H1 (cell line): ENCODE data around the gene CDKN2AIP. TPM values are rescaled to one million over a fixed set of nuclear protein-coding genes. Genes with fewer than 3 reads are reported as not detected.

Source experiments
- CTCF ChIA-PET: fragments of 300-600 bp; sonication (Branson Sonifier 250); formaldehyde crosslinking; loops from one replicate; lab custom pipeline; 2021; ENCODE audit not compliant: partially characterized antibody; lab: Charles Lee
- POLR2A ChIA-PET: fragments of 300-600 bp; sonication (Branson Sonifier 250); formaldehyde crosslinking; loops from one replicate; lab custom pipeline; 2021; ENCODE audit warnings: inconsistent platforms; ENCODE audit not compliant: partially characterized antibody; lab: Charles Lee
- DNase-seq, 2 experiments: peaks; one replicate each; pipeline versions ENCODE4 v3.0.0 to v3.0.0-alpha.2; 2010 to 2022; ENCODE audit warnings: low spot score in 2 of 2, low read depth in 1 of 2, mixed read lengths in 1 of 2
- FAIRE-seq: peaks from 2 replicates; lab custom pipeline; 2011; peaks lifted over from hg19 to GRCh38; lab: Jason Lieb, UNC
- H2AFZ ChIP-seq: 2 replicates; pipeline ENCODE4 v1.8.1; 2012; ENCODE audit warnings: low read length, inconsistent platforms
- H2AK5ac ChIP-seq: 2 replicates; pipeline ENCODE4 v1.6.1; 2013; ENCODE audit warnings: low read depth, low read length
- H2BK120ac ChIP-seq: replicated peaks from 2 replicates; pipeline ENCODE3; 2013; ENCODE audit warnings: low read depth, low read length, inconsistent platforms
- H2BK12ac ChIP-seq: 2 replicates; pipeline ENCODE4 v1.6.1; 2013; ENCODE audit warnings: low read depth, low read length
- H2BK15ac ChIP-seq: 2 replicates; pipeline ENCODE4 v1.6.1; 2013; ENCODE audit warnings: low read length
- H2BK20ac ChIP-seq: 2 replicates; pipeline ENCODE4 v1.6.1; 2013; ENCODE audit warnings: low read length
- H2BK5ac ChIP-seq: 2 replicates; pipeline ENCODE4 v1.6.1; 2013; ENCODE audit warnings: low read depth, low read length
- H3K14ac ChIP-seq: 2 replicates; pipeline ENCODE4 v1.6.1; 2013; ENCODE audit warnings: inconsistent platforms; ENCODE audit not compliant: insufficient read length
- H3K18ac ChIP-seq: 2 replicates; pipeline ENCODE4 v1.6.1; 2013; ENCODE audit warnings: low read length; ENCODE audit errors: extremely low read depth
- H3K23ac ChIP-seq: 2 replicates; pipeline ENCODE4 v1.6.1; 2013; ENCODE audit warnings: inconsistent platforms; ENCODE audit not compliant: insufficient read length
- H3K23me2 ChIP-seq: 2 replicates; pipeline ENCODE4 v1.6.1; 2013; ENCODE audit warnings: low read depth, low read length
- H3K27ac ChIP-seq: 2 replicates; pipeline ENCODE4 v1.6.1; 2011; ENCODE audit warnings: low read depth, low read length, inconsistent platforms
- H3K27me3 ChIP-seq, 4 experiments: replicated peaks in 1 of 4; 1 replicate in 1 of 4; 2 replicates in 3 of 4; pipeline versions ENCODE4 v1.6.1 to v1.8.1; 2011 to 2013; ENCODE audit warnings: low read length in 3 of 4, mild to moderate bottlenecking in 3 of 4, inconsistent platforms in 2 of 4, mixed read lengths in 2 of 4, moderate library complexity in 1 of 4; ENCODE audit not compliant: control insufficient read depth in 3 of 4, insufficient read depth in 3 of 4; ENCODE audit errors: extremely low read depth in 1 of 4
- H3K36me3 ChIP-seq, 4 experiments: 2 replicates each; pipeline versions ENCODE4 v1.6.1 to v1.8.1; 2011 to 2013; ENCODE audit warnings: mild to moderate bottlenecking in 4 of 4, low read length in 3 of 4, moderate library complexity in 2 of 4, control low read depth in 1 of 4, inconsistent platforms in 1 of 4; ENCODE audit not compliant: insufficient read depth in 4 of 4, control insufficient read depth in 2 of 4
- H3K4ac ChIP-seq: replicated peaks from 2 replicates; pipeline ENCODE3; 2013; ENCODE audit warnings: low read length, low read depth, mixed read lengths, inconsistent platforms; ENCODE audit not compliant: insufficient read length
- H3K4me1 ChIP-seq, 4 experiments: replicated peaks in 1 of 4; 1 replicate in 1 of 4; 2 replicates in 3 of 4; pipeline versions ENCODE4 v1.6.1 to v1.8.1; 2011 to 2013; ENCODE audit warnings: low read length in 3 of 4, inconsistent platforms in 2 of 4, mixed read lengths in 1 of 4; ENCODE audit not compliant: insufficient read depth in 4 of 4, control insufficient read depth in 3 of 4
- H3K4me2 ChIP-seq, 2 experiments: 2 replicates each; pipeline versions ENCODE4 v1.6.1 to v1.8.1; 2011 to 2013; ENCODE audit warnings: low read depth in 2 of 2, low read length in 2 of 2, control low read depth in 1 of 2, inconsistent platforms in 1 of 2, mild to moderate bottlenecking in 1 of 2; ENCODE audit not compliant: insufficient read depth in 1 of 2
- H3K4me3 ChIP-seq, 4 experiments: fragments of 200-600, 300-600 bp in 1 of 4; sonication (generic), shearing (Covaris generic), sonication (Bioruptor Twin) in 1 of 4; 2 replicates each; pipeline versions ENCODE4 v1.5.1 to v1.8.1; 2011 to 2016; ENCODE audit warnings: low read length in 4 of 4, low read depth in 3 of 4, control low read depth in 2 of 4, inconsistent platforms in 2 of 4, mild to moderate bottlenecking in 2 of 4, mixed read lengths in 1 of 4, moderate library complexity in 1 of 4; ENCODE audit not compliant: insufficient read depth in 2 of 4; ENCODE audit errors: extremely low read depth in 1 of 4
- H3K56ac ChIP-seq: replicated peaks from 2 replicates; pipeline ENCODE3; 2013; ENCODE audit warnings: low read depth, mild to moderate bottlenecking, mixed read lengths, low read length, inconsistent platforms; ENCODE audit not compliant: insufficient read length
- H3K79me1 ChIP-seq: 2 replicates; pipeline ENCODE4 v1.6.1; 2013; ENCODE audit warnings: low read depth, low read length, control low read depth
- H3K79me2 ChIP-seq, 2 experiments: 2 replicates each; pipeline versions ENCODE4 v1.6.1 to v1.8.1; 2012 to 2013; ENCODE audit warnings: low read length in 2 of 2, mild to moderate bottlenecking in 2 of 2, inconsistent platforms in 1 of 2; ENCODE audit not compliant: insufficient read depth in 2 of 2, control insufficient read depth in 1 of 2
- H3K9ac ChIP-seq, 4 experiments: replicated peaks in 1 of 4; 1 replicate in 1 of 4; 2 replicates in 3 of 4; pipeline versions ENCODE4 v1.6.1 to v1.8.1; 2011 to 2013; ENCODE audit warnings: low read depth in 3 of 4, low read length in 3 of 4, control low read depth in 2 of 4, mild to moderate bottlenecking in 2 of 4, moderate library complexity in 2 of 4, inconsistent platforms in 1 of 4; ENCODE audit errors: extremely low read depth in 1 of 4
- H3K9me3 ChIP-seq, 2 experiments: 2 replicates each; pipeline versions ENCODE4 v1.6.1 to v1.8.1; 2012 to 2013; ENCODE audit warnings: mild to moderate bottlenecking in 2 of 2, moderate library complexity in 2 of 2, control low read depth in 1 of 2, inconsistent platforms in 1 of 2, low read depth in 1 of 2, low read length in 1 of 2, mixed read lengths in 1 of 2; ENCODE audit not compliant: insufficient read depth in 2 of 2
- H4K20me1 ChIP-seq, 2 experiments: replicated peaks in 1 of 2; 2 replicates each; pipeline versions ENCODE3 to v1.8.1; 2011 to 2013; ENCODE audit warnings: inconsistent platforms in 2 of 2, low read length in 2 of 2, mild to moderate bottlenecking in 1 of 2; ENCODE audit not compliant: insufficient read depth in 2 of 2, control insufficient read depth in 1 of 2
- H4K5ac ChIP-seq: 2 replicates; pipeline ENCODE4 v1.6.1; 2013; ENCODE audit warnings: low read length, low read depth, mixed read lengths, inconsistent platforms; ENCODE audit not compliant: insufficient read length
- H4K8ac ChIP-seq: 2 replicates; pipeline ENCODE4 v1.8.0; 2013; ENCODE audit warnings: mild to moderate bottlenecking, moderate library complexity, low read length, inconsistent platforms; ENCODE audit not compliant: insufficient read depth; ENCODE audit errors: extremely low read depth
- H4K91ac ChIP-seq: replicated peaks from 2 replicates; pipeline ENCODE3; 2013; ENCODE audit warnings: low read length, mixed read lengths, inconsistent platforms; ENCODE audit not compliant: insufficient read length
- CREB1 ChIP-seq: IDR thresholded peaks from 2 replicates; pipeline ENCODE4 v1.6.1; 2012; ENCODE audit warnings: inconsistent platforms
- E2F6 ChIP-seq: IDR thresholded peaks from 2 replicates; pipeline ENCODE4 v1.6.1; 2012; ENCODE audit warnings: inconsistent platforms
- RFX5 ChIP-seq: IDR thresholded peaks from 2 replicates; pipeline ENCODE4 v1.6.1; 2011; ENCODE audit warnings: low read depth, low read length, improper control_type of control experiment, borderline replicate concordance
- WGBS, 2 experiments: shearing (Covaris generic) in 1 of 2; methylation state at CpG; one replicate each; pipeline versions ENCODE4 v1.1.6 to v1.1.7; 2013 to 2015; ENCODE audit warnings: low lambda C conversion rate in 2 of 2, mixed read lengths in 2 of 2, inconsistent platforms in 1 of 2, low coverage in 1 of 2, missing lambda C conversion rate in 1 of 2; ENCODE audit not compliant: insufficient replicate concordance in 2 of 2, insufficient coverage in 1 of 2, insufficient read length in 1 of 2; ENCODE audit errors: extremely low coverage in 1 of 2, missing lambda C conversion rate in 1 of 2; 5-methylcytosine and 5-hydroxymethylcytosine counted together
- polyA plus RNA-seq, 7 experiments: library from polyadenylated mRNA; depleted of rRNA in 3 of 7; stranded (reverse) in 5 of 7; unstranded in 2 of 7; fragments of >200 nt in 5 of 7; fragments of 200-250 nt in 2 of 7; gene quantifications; 1 replicate in 5 of 7; 2 replicates in 1 of 7; 4 replicates in 1 of 7; pipeline versions ENCODE4 v1.2.1 to v1.2.3, GENCODE V29; 2011 to 2013; ENCODE audit warnings: missing spikeins in 2 of 7, mixed read lengths in 2 of 7
- total RNA-seq: library from RNA; stranded (reverse); fragmentation: NEBNext Ultra II Directional; extraction: Animal tissue kit (Norgen Biotek cat#: 25700); gene quantifications from 2 replicates; pipeline ENCODE4 v1.2.1, GENCODE V29; 2021

Gene CDKN2AIP
- total and polyA plus RNA-seq, 2 of the 8 experiments (the other 6 are each of a cell fraction or from before 2014, with no cell fraction given), result 6.0 to 14.0 TPM

DNA sequence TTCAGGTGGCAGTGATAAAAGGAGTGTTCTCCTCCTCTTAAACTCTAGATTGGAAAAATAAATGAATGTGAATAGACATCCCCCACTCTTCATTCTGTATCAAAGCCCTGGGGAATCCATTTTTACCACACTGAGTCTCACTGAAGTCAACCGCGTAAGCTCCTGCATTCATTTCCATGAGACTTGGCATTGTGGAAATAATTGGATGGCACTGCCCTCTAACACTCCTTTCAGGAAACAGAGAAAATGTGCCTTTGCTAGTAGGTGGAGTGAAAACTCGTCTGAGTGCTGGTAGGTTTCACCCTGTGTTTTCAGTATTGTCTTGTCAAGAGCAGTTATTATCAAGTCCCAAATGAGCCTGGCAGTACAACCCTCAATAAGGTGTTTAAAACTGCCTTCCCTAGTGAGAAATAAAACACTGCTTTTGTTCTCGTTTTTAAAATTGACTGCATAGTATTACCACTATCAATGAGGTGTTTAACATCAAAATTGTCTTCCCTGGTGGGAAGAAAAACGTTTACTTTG, 9.7 kb upstream of the CDKN2AIP start:
- H3K4me2 ChIP-seq, result no peak overlapping the region
- DNase-seq (no peak), FAIRE-seq (no peak)
- H2BK12ac ChIP-seq, result no peak overlapping the region
- H4K5ac ChIP-seq, result no peak overlapping the region
- H2BK20ac ChIP-seq, result no peak overlapping the region
- H3K56ac ChIP-seq, result no peak overlapping the region
- H3K23me2 ChIP-seq, result no peaks in the 10 kb centered on the region
- H2AK5ac ChIP-seq, result no peak overlapping the region
- H3K4me3 ChIP-seq, result no peak overlapping the region
- H3K4me1 ChIP-seq, result peaks cover 0 to 10% (median 4%) of the 10 kb centered on the region in 4 experiments; a peak in 6 of 7 replicates
- no peaks in the 10 kb centered on the region for H3K79me2 ChIP-seq
- H2AFZ ChIP-seq, result no peak overlapping the region
- no peak overlapping the region for H4K91ac ChIP-seq
- no peak overlapping the region for H3K14ac ChIP-seq
- no peak overlapping the region for H3K4ac ChIP-seq
- H2BK15ac ChIP-seq, result no peak overlapping the region
- ChIA-PET POLR2A (interaction anchor here (1.0 to 2.0 kb wide), 2 partner anchors 9 to 69 kb away, joined by 3 to 9 read pairs; no protein-coding TSS in a partner anchor), CTCF (interaction anchor here (0.9 to 1.4 kb wide), 2 partner anchors 24 to 189 kb away, joined by 3 read pairs; no protein-coding TSS in a partner anchor)
- TF ChIP-seq CREB1 (no peak), E2F6 (no peak), RFX5 (no peak)
- H3K9me3 ChIP-seq, result peaks cover 0 to 3% of the 10 kb centered on the region in 2 experiments; a peak in 2 of 4 replicates
- H4K8ac ChIP-seq, result no peak overlapping the region
- H3K27ac ChIP-seq, result no peak overlapping the region
- no peak overlapping the region for H3K9ac ChIP-seq
- H3K18ac ChIP-seq, result no peak overlapping the region
- no peak overlapping the region for H2BK120ac ChIP-seq
- H2BK5ac ChIP-seq, result no peak overlapping the region
- no peaks in the 10 kb centered on the region for H4K20me1 ChIP-seq
- no peaks in the 10 kb centered on the region for H3K79me1 ChIP-seq
- 63% methylated on average over 5 of the region's 5 CpGs; no CpG with 5 or more reads in 1 of the 2 experiments for whole genome bisulfite sequencing, 2 experiments
- no peaks in the 10 kb centered on the region for H3K27me3 ChIP-seq
- no peaks in the 10 kb centered on the region for H3K36me3 ChIP-seq
- H3K23ac ChIP-seq, result no peak overlapping the region
